Esophagus (tissue), 2 donors: ENCODE results near the gene TAGLN. TPM values are rescaled to one million over a fixed set of nuclear protein-coding genes. Genes with fewer than 3 reads are reported as not detected.
A peak's percentile ranks its signal among the peaks of the same experiment; 100 is the strongest.

ENCODE experiments used
- H3K27ac ChIP-seq, 2 donors: one replicate each; pipeline ENCODE4 v1.5.1; 2013; ENCODE audit warnings: low read depth in 2 of 2, mild to moderate bottlenecking in 2 of 2, inconsistent platforms in 1 of 2, low read length in 1 of 2, moderate library complexity in 1 of 2
- H3K27me3 ChIP-seq, 2 donors: one replicate each; pipeline ENCODE4 v1.6.1; 2013; ENCODE audit warnings: low read length in 2 of 2, control low read depth in 1 of 2, mild to moderate bottlenecking in 1 of 2; ENCODE audit not compliant: insufficient read depth in 2 of 2, control insufficient read depth in 1 of 2
- H3K36me3 ChIP-seq, 2 donors: one replicate each; pipeline ENCODE4 v1.6.1; 2013; ENCODE audit warnings: low read length in 1 of 2; ENCODE audit not compliant: control insufficient read depth in 2 of 2, insufficient read depth in 2 of 2
- H3K4me1 ChIP-seq, 2 donors: one replicate each; pipeline ENCODE4 v1.6.1; 2013; ENCODE audit warnings: low read length in 1 of 2; ENCODE audit not compliant: control insufficient read depth in 2 of 2, insufficient read depth in 2 of 2
- H3K4me3 ChIP-seq, 2 donors: one replicate each; pipeline ENCODE4 v1.5.1; 2013; ENCODE audit warnings: low read length in 2 of 2, mild to moderate bottlenecking in 2 of 2, low read depth in 1 of 2, moderate library complexity in 1 of 2
- H3K9me3 ChIP-seq, 2 donors: one replicate each; pipeline ENCODE4 v1.6.1; 2013; ENCODE audit warnings: mild to moderate bottlenecking in 2 of 2, low read depth in 1 of 2, low read length in 1 of 2, moderate library complexity in 1 of 2; ENCODE audit not compliant: control insufficient read depth in 2 of 2, insufficient read depth in 1 of 2
- WGBS, 2 donors: extraction: QIAGEN DNeasy Blood & Tissue Kit; methylation state at CpG; one replicate each; pipeline ENCODE4 v1.1.7; 2013; 5-methylcytosine and 5-hydroxymethylcytosine counted together
- polyA plus RNA-seq, 2 donors: library from polyadenylated mRNA; stranded (reverse); fragments of 200-250 nt; gene quantifications; one replicate each; pipeline ENCODE4 v1.2.3, GENCODE V29; 2013
- donor health status: healthy with polysubstance abuse.
- donor health status: Bipolar disorder and iron deficiency.

The TAGLN gene
- polyA plus RNA-seq, 2 donors: 469 to 1,217 TPM

DNA sequence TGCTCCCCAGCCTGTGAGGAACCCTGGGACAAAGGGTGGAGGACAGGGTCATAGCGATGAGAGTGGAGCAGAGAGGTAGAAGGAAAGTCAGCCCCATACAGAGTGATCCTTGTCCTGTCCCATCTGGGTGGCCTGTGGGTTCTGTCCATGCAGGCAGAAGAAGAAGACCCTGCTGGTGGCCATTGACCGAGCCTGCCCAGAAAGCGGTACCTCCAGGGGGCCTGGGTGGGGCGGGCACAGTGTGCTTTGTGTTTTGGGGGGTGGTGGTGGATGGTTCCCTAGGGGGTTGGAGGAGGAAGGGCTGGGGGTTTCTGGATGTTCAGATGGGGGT lies 12.8 kb upstream of the TAGLN start:
- Histone ChIP-seq H3K36me3 (peaks cover 13 to 41% of the 10 kb centered on the region in 2 donors), H3K27ac (no peak overlapping the region), H3K27me3 (no peaks in the 10 kb centered on the region), H3K9me3 (no peaks in the 10 kb centered on the region), H3K4me1 (peaks cover 2 to 5% of the 10 kb centered on the region in 2 donors), H3K4me3 (no peak overlapping the region)
- WGBS, 2 donors: 93 to 100% methylated on average over 4 of the region's 4 CpGs

DNA sequence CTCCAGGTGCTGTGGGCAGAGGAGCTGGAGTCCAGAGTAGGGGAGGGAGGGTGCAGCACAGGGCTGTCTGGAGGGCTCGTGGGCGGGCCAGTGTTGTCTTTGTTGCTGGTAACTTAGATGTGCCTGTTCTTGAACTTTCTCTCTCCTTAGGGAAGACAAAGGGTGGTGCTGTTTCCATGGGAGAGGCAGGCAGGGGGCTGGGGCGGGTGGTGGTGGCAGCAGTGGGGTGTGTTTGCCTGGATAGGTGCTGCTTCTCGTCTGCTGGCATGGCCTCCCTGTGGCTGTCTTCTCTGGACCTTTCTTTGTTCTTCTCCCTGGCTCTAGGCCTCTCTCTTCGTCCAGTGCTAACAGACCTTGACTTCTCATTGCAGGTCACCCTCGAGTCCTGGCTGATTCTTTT lies 12.2 kb upstream of the TAGLN start:
- 61 to 78% methylated on average over 6 of the region's 6 CpGs for WGBS, 2 donors
- no peak overlapping the region for H3K4me3 ChIP-seq
- H3K9me3 ChIP-seq: no peaks in the 10 kb centered on the region
- H3K27me3 ChIP-seq: no peaks in the 10 kb centered on the region
- H3K36me3 ChIP-seq: peaks cover 13 to 45% of the 10 kb centered on the region in 2 donors
- H3K4me1 ChIP-seq: peaks cover 0 to 4% of the 10 kb centered on the region in 2 donors
- H3K27ac ChIP-seq: no peak overlapping the region

- Histone ChIP-seq H3K9me3 (no peaks in the 10 kb centered on the region), H3K4me3 (no peak overlapping the region), H3K27ac (no peak overlapping the region), H3K27me3 (no peaks in the 10 kb centered on the region), H3K36me3 (peaks cover 13 to 44% of the 10 kb centered on the region in 2 donors), H3K4me1 (peaks cover 0 to 4% of the 10 kb centered on the region in 2 donors)
- WGBS, 2 donors: 88 to 90% methylated on average over 13 of the region's 13 CpGs
Measured at GRCh38 chr11:117187428-117187798, 11.8 kb upstream of the TAGLN start.

GRCh38 chr11:117187799-117188481 lies 11.2 kb upstream of the TAGLN start:
- Histone ChIP-seq H3K4me1 (peaks cover 1 to 10% of the 10 kb centered on the region in 2 donors), H3K27ac (no peak overlapping the region), H3K9me3 (no peaks in the 10 kb centered on the region), H3K4me3 (no peak overlapping the region), H3K27me3 (no peaks in the 10 kb centered on the region), H3K36me3 (peaks cover 13 to 44% of the 10 kb centered on the region in 2 donors)
- whole genome bisulfite sequencing, 2 donors: 89 to 93% methylated on average over 16 of the region's 16 CpGs

GRCh38 chr11:117188620-117189081 lies 10.5 kb upstream of the TAGLN start:
- Histone ChIP-seq H3K27ac (no peak overlapping the region), H3K9me3 (no peaks in the 10 kb centered on the region), H3K4me1 (peaks cover 3 to 10% of the 10 kb centered on the region in 2 donors), H3K36me3 (peaks cover 13 to 44% of the 10 kb centered on the region in 2 donors), H3K27me3 (no peaks in the 10 kb centered on the region), H3K4me3 (no peak overlapping the region)
- 84 to 85% methylated on average over 20 of the region's 20 CpGs for WGBS, 2 donors

GRCh38 chr11:117189191-117189940 lies 9.8 kb upstream of the TAGLN start:
- no peaks in the 10 kb centered on the region for H3K27me3 ChIP-seq
- peaks cover 13 to 44% of the 10 kb centered on the region in 2 donors for H3K36me3 ChIP-seq
- no peak overlapping the region for H3K4me3 ChIP-seq
- peaks cover 3 to 7% of the 10 kb centered on the region in 2 donors for H3K4me1 ChIP-seq
- peak overlapping the region in 1 of 2 donors; percentile 51 for H3K27ac ChIP-seq
- WGBS, 2 donors: 89 to 90% methylated on average over 22 of the region's 22 CpGs
- no peaks in the 10 kb centered on the region for H3K9me3 ChIP-seq

GRCh38 chr11:117189941-117190544 lies 9.1 kb upstream of the TAGLN start:
- no peak overlapping the region for H3K27ac ChIP-seq
- peaks cover 13 to 44% of the 10 kb centered on the region in 2 donors for H3K36me3 ChIP-seq
- 78 to 80% methylated on average over 8 of the region's 8 CpGs for WGBS, 2 donors

DNA sequence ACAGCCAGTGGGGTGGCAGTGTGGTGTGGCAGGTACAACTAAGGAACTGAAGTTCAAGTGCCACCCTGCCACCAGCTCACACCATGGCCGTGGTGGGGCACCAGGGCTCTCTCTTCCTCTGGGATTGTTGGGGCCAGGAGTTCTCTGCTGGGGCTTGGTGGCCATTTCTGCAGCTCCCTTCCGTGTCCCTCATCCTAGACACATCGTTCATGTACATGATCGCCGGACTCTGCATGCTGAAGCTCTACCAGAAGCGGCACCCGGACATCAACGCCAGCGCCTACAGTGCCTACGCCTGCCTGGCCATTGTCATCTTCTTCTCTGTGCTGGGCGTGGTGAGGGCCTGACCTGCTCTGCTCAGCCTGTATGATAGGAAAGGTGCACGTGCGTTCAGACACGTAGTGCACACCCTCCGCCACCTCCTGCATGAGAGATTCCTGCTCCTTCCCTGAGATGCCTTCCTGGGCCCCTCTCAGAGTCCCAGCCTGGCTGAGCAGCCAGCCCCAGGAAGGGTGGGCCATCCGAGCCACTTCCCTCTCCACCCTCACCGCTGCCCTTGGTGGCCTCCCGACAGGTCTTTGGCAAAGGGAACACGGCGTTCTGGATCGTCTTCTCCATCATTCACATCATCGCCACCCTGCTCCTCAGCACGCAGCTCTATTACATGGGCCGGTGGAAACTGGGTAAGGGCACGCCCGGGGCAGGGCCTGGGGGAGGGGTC lies 7.3 kb upstream of the TAGLN start:
- Histone ChIP-seq H3K4me1 (peaks cover 3 to 7% of the 10 kb centered on the region in 2 donors), H3K36me3 (peaks cover 13 to 45% of the 10 kb centered on the region in 2 donors), H3K27me3 (no peaks in the 10 kb centered on the region), H3K9me3 (no peaks in the 10 kb centered on the region), H3K27ac (no peak overlapping the region), H3K4me3 (no peak overlapping the region)
- 91 to 93% methylated on average over 26 of the region's 26 CpGs for WGBS, 2 donors

More at GRCh38 chr11:117189941-117190544, 9.1 kb upstream of the TAGLN start:
- no peaks in the 10 kb centered on the region for H3K27me3 ChIP-seq
- H3K4me1 ChIP-seq: peaks cover 3 to 7% of the 10 kb centered on the region in 2 donors
- no peaks in the 10 kb centered on the region for H3K9me3 ChIP-seq
- H3K4me3 ChIP-seq: no peak overlapping the region

DNA sequence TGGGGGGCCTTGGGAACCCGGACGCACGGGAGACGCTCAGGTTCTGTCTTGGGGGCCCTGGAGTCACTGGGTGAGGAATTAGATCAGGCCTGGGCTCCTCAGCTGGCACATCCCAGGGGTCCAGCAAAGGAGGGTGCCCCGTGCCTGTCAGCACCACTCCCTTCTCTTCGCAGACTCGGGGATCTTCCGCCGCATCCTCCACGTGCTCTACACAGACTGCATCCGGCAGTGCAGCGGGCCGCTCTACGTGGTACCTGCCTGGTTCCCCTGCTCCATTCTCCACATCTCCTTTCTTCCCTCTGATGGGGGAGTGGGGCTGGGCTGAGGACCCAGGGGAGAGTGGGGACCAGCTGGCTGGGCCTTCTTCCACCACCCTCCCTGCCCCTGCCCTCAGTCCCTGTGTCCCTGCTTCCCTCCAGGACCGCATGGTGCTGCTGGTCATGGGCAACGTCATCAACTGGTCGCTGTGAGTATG lies 6.7 kb upstream of the TAGLN start:
- Histone ChIP-seq H3K27me3 (no peaks in the 10 kb centered on the region), H3K27ac (no peak overlapping the region), H3K36me3 (peaks cover 10 to 43% of the 10 kb centered on the region in 2 donors), H3K4me1 (peaks cover 3 to 9% of the 10 kb centered on the region in 2 donors), H3K9me3 (no peaks in the 10 kb centered on the region), H3K4me3 (no peak overlapping the region)
- 95% methylated on average over 13 to 17 of the region's 17 CpGs for WGBS, 2 donors
